PFSK-1 (cell line): ENCODE results near the gene INPP4B.

Experiments used
- FOXP2 ChIP-seq: optimal IDR thresholded peaks from 2 replicates; pipeline ENCODE3; 2011; ENCODE audit warnings: borderline replicate concordance, control low read depth, inconsistent platforms; ENCODE audit not compliant: insufficient read depth; ENCODE audit errors: extremely low read length, extremely low read depth
- POLR2AphosphoS5 ChIP-seq: IDR thresholded peaks from 2 replicates; pipeline ENCODE4 v1.6.1; 2012; ENCODE audit warnings: low read depth, mild to moderate bottlenecking, control low read depth, low read length, moderate library complexity
- SIN3A ChIP-seq: IDR thresholded peaks from 2 replicates; pipeline ENCODE4 v1.6.1; 2012; ENCODE audit warnings: mild to moderate bottlenecking, low read length, moderate library complexity, borderline replicate concordance; ENCODE audit not compliant: insufficient read depth
- TAF1 ChIP-seq: IDR thresholded peaks from 2 replicates; pipeline ENCODE4 v1.6.1; 2012; ENCODE audit warnings: low read length, control low read depth, borderline replicate concordance; ENCODE audit not compliant: insufficient read depth
- TF ChIP-seq, protein P1 (sequence below), 2 experiments: IDR thresholded peaks; 2 replicates each; pipeline versions ENCODE4 v1.6.1 to v1.8.0; 2011 to 2012; ENCODE audit warnings: low read depth in 2 of 2, low read length in 2 of 2, control low read depth in 1 of 2, inconsistent platforms in 1 of 2, mild to moderate bottlenecking in 1 of 2, moderate library complexity in 1 of 2; ENCODE audit not compliant: insufficient read depth in 1 of 2

The INPP4B gene

DNA sequence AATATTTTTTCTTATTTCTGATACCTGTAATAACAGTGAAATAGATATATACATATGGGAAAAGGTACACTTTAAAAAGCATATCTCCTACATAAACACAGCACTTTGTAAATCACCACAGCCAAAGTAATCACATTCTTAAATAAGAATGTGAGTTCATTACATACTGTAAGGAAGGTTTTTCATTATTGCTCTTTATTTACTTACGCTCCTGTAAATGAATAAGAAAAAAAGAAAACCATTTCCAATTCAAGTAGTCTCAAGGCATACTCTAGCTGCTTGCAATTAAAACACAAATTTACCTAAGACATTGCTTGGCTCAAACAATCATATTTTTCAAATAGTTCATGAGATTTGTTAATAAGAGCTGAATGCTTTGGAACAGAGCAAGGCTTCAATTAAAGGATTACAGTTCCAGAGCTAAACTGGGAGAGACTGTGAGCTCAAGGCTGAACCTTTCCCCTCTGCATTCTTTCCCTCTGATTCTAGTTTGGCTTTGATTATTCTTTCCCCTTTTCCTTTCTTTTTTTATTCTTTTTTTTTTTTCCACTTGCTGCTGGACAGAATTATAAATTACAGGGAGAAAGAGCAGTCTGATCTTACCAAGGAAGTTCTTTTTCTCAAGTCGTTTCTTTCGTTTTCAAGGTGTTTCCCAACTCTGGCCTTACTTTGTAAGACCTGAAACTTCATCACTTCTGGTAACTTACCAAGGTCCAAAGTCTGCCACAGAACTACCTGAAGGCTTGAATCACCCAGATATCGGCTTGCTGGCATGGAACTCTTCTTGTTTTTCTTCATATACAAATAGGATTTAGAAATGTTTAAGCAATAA lies 278.3 kb downstream of the INPP4B start:
- TF ChIP-seq FOXP2: no peak
- no peak for TF ChIP-seq POLR2AphosphoS5
- TF ChIP-seq SIN3A: no peak
- TF ChIP-seq TAF1: no peak
- TF ChIP-seq, protein P1, sequence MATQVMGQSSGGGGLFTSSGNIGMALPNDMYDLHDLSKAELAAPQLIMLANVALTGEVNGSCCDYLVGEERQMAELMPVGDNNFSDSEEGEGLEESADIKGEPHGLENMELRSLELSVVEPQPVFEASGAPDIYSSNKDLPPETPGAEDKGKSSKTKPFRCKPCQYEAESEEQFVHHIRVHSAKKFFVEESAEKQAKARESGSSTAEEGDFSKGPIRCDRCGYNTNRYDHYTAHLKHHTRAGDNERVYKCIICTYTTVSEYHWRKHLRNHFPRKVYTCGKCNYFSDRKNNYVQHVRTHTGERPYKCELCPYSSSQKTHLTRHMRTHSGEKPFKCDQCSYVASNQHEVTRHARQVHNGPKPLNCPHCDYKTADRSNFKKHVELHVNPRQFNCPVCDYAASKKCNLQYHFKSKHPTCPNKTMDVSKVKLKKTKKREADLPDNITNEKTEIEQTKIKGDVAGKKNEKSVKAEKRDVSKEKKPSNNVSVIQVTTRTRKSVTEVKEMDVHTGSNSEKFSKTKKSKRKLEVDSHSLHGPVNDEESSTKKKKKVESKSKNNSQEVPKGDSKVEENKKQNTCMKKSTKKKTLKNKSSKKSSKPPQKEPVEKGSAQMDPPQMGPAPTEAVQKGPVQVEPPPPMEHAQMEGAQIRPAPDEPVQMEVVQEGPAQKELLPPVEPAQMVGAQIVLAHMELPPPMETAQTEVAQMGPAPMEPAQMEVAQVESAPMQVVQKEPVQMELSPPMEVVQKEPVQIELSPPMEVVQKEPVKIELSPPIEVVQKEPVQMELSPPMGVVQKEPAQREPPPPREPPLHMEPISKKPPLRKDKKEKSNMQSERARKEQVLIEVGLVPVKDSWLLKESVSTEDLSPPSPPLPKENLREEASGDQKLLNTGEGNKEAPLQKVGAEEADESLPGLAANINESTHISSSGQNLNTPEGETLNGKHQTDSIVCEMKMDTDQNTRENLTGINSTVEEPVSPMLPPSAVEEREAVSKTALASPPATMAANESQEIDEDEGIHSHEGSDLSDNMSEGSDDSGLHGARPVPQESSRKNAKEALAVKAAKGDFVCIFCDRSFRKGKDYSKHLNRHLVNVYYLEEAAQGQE (IDR thresholded peaks at IDR 0.05; ENCODE audit: insufficient read depth in 1 of 2, low read depth in 2 of 2, low read length in 2 of 2): no peak

DNA sequence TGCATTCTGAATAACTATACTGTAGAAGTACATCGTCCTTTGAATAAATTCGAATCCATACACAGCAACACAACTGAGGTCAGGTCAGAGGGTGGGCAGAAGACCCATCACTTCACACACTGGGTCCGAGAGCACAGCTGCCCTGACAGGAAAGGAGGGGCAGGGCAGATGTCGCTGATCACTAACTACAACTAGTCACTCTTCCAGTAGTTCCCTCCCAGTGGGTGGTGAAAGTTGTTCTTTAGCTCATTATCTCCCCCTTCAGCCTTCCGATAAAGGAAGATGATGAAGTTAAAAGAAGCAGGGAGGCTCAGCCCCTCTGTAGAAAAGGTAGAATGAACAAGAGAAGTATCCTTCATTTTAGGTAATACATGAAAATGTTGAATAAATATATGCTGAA lies 278.9 kb downstream of the INPP4B start:
- TF ChIP-seq TAF1 (no peak), FOXP2 (no peak), SIN3A (no peak), POLR2AphosphoS5 (no peak)
- TF ChIP-seq, protein P1 (IDR thresholded peaks at IDR 0.05; ENCODE audit: insufficient read depth in 1 of 2, low read depth in 2 of 2, low read length in 2 of 2): no peak

DNA sequence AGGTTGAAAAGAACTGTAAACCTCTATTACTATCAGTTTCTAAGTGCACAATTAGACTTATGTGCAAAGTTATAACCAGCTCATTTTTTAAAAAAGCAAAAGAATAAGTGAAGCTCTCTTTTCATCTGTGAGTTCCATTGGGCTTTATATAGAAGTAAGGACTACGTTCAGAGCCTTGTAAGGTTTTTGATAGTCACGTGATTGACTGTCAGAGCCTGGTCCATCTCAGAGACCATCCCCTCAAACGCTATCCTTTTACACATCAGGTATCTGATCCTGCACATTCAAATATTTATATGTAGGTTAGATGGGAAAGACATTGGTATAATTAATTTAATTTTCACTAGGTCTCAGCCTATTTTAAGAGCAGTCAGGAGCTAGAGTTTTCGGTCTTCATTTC lies 279.3 kb downstream of the INPP4B start:
- no peak for TF ChIP-seq FOXP2
- no peak for TF ChIP-seq SIN3A
- TF ChIP-seq POLR2AphosphoS5: no peak
- TF ChIP-seq TAF1: no peak
- TF ChIP-seq, protein P1 (IDR thresholded peaks at IDR 0.05; ENCODE audit: insufficient read depth in 1 of 2, low read depth in 2 of 2, low read length in 2 of 2): no peak

DNA sequence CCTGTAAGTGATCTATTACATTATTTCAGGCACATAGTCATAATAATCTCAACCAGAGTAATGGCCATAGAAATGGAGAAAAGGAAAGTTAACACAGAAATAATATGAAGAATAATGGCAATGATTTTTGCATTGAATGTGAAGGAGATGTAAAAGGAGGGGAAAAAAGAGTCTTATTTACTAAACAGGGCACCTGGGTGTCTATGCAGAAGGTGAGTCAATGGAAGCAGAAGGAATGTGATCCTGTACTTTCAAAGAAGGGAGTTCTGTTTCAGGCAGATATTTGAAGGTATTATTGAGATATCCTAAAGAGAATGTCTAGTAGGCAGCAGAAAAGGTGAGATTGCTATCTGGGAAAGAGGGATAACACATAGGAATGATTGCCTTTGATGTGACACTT lies 279.9 kb downstream of the INPP4B start:
- TF ChIP-seq FOXP2 (no peak), POLR2AphosphoS5 (no peak), TAF1 (no peak), SIN3A (no peak)
- TF ChIP-seq, protein P1 (IDR thresholded peaks at IDR 0.05; ENCODE audit: insufficient read depth in 1 of 2, low read depth in 2 of 2, low read length in 2 of 2): no peak
